Stomach smooth muscle (tissue), 2 donors: ENCODE measurements around the gene BICC1.

Experiments used
- H3K27ac ChIP-seq: one replicate; pipeline ENCODE4 v1.7.0; 2013; ENCODE audit warnings: mild to moderate bottlenecking, low read length, inconsistent platforms
- H3K27me3 ChIP-seq, 2 donors: one replicate each; pipeline ENCODE4 v1.7.0; 2013; ENCODE audit warnings: low read length in 2 of 2; ENCODE audit not compliant: insufficient read depth in 2 of 2, control insufficient read depth in 1 of 2
- H3K36me3 ChIP-seq, 2 donors: one replicate each; pipeline ENCODE4 v1.7.0; 2013; ENCODE audit warnings: low read length in 2 of 2; ENCODE audit not compliant: control insufficient read depth in 2 of 2, insufficient read depth in 2 of 2
- H3K4me1 ChIP-seq: one replicate; pipeline ENCODE4 v1.7.0; 2013; ENCODE audit warnings: low read length; ENCODE audit not compliant: control insufficient read depth, insufficient read depth
- H3K4me3 ChIP-seq, 2 donors: one replicate each; pipeline ENCODE4 v1.7.0; 2013; ENCODE audit warnings: low read length in 2 of 2
- H3K9ac ChIP-seq, 2 donors: one replicate each; pipeline ENCODE4 v1.7.0; 2013; ENCODE audit warnings: low read length in 2 of 2, mild to moderate bottlenecking in 1 of 2
- H3K9me3 ChIP-seq, 2 donors: one replicate each; pipeline ENCODE4 v1.7.0; 2013; ENCODE audit warnings: low read length in 2 of 2; ENCODE audit not compliant: control insufficient read depth in 2 of 2
- donor health status: healthy.
- donor health status: Pancreatic carcinoma.

BICC1 gene

DNA sequence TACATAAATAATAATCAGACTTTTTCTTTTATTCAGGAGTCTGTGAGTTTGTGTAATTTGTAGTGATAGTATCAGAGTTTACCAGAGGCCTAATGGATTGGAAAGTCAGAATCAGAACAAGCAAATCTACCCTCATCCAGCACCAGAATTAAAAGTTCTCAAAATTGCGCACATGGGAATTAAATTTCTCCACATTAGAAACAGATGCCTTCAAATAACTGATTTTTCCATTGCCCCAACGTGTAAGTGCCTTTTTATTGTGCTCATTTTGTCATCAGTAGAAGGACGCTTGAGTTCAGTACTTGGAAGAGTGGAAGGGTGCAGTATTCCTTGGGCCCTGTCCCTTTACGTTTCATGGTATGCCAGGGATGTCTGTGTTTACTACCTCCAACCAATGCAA lies 32.8 kb downstream of the BICC1 start:
- no peaks in the 10 kb centered on the region for H3K27me3 ChIP-seq
- H3K4me1 ChIP-seq = no peaks in the 10 kb centered on the region
- H3K9me3 ChIP-seq = no peaks in the 10 kb centered on the region
- H3K4me3 ChIP-seq = no peak overlapping the region
- no peaks in the 10 kb centered on the region for H3K36me3 ChIP-seq
- H3K27ac ChIP-seq = no peak overlapping the region
- no peak overlapping the region for H3K9ac ChIP-seq

DNA sequence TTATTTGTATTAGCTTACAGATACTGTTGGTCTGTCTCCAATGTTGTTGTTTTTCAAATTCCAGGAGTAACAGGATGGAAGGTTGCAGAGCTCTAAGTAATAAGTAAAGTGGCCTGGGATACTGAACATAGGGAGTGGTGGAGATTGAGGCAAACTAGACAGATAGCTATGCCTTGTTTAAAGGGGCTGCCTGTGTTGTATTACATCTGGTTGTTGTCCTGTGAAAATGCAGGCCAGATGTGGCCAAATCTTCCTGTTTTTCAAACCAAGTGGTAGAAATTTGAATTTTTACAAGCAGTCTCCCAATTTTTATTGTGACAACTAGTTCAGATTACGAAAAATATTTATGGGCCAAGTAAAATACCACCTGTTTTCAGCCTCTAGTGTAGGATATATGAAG lies 33.5 kb downstream of the BICC1 start:
- no peaks in the 10 kb centered on the region for H3K9me3 ChIP-seq
- H3K4me3 ChIP-seq = no peak overlapping the region
- no peak overlapping the region for H3K27ac ChIP-seq
- no peaks in the 10 kb centered on the region for H3K27me3 ChIP-seq
- no peaks in the 10 kb centered on the region for H3K4me1 ChIP-seq
- H3K36me3 ChIP-seq = no peaks in the 10 kb centered on the region
- H3K9ac ChIP-seq = no peak overlapping the region

DNA sequence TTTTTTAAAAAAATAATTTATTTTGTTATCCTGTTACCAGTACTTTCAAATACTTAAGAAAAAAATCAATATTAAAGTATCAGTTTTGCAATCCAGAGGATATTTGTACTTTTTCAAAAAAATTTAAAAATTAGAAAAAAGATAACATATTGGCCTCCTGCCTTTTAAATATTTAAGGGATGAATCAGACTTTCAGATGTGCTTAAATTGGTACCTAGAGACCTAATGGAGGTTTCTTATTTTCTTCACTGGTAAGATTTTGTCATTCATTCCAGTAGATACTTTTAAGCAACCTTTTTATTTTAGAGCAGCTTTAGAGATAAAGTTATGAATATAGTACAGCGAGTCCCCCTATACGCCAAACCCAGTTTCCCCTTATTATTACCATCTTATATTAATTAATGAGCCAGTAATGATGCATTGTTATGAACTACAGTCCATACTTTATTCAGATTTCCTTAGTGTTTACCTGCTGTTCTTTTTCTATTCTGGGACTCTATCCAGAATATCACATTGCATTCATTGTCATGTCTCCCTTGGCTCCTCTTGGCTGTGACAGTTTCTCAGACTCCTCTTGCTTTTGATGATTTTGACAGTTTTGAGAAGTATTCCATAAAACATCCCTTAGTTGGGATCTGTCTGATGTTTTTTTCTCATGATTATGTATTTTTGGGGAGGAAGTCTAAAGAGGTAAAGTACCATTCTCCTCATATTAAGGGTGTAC lies 34.2 kb downstream of the BICC1 start:
- Histone ChIP-seq H3K9ac (no peak overlapping the region), H3K27me3 (no peaks in the 10 kb centered on the region), H3K4me1 (no peaks in the 10 kb centered on the region), H3K36me3 (no peaks in the 10 kb centered on the region), H3K9me3 (no peaks in the 10 kb centered on the region), H3K27ac (no peak overlapping the region), H3K4me3 (no peak overlapping the region)

DNA sequence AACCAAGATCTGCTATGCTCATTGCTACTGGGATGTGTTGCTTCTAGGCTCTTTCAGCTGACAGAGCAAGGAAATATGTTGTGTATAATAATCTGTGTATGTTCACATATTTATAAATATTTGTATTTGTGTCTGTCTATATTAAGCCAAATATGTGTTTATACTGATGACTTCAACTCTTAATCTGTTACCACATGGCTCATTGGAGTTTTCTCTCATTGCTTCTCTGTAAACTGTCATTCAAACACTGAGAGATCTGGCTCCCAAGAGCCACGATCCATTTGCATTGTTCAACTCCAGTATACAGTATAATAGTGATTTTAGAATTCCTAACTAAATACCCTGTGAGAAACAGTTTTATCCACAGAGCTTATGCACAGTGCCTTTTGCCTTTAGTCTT lies 35.3 kb downstream of the BICC1 start:
- H3K27me3 ChIP-seq = no peaks in the 10 kb centered on the region
- no peak overlapping the region for H3K27ac ChIP-seq
- no peaks in the 10 kb centered on the region for H3K9me3 ChIP-seq
- H3K4me3 ChIP-seq = no peak overlapping the region
- H3K4me1 ChIP-seq = no peaks in the 10 kb centered on the region
- no peaks in the 10 kb centered on the region for H3K36me3 ChIP-seq
- no peak overlapping the region for H3K9ac ChIP-seq

DNA sequence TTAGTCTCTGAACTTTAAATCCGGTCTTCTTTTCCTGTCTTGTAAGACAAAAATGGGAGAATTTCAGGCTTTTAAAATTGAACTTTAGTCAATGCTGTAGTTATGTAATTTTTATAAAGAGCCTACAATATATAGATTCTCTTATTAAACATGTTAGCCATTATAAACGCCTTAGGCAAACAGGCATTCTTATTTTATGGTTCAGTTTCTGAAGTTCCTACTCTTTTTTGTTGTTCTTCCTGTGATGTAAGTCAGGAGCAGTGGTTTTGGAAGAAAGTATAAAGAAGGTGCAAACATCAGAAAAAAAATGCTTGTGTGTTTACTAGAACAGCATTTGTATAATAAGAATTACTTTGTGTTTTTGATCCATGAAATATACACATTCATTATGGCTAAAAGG lies 41.6 kb downstream of the BICC1 start:
- no peak overlapping the region for H3K27ac ChIP-seq

DNA sequence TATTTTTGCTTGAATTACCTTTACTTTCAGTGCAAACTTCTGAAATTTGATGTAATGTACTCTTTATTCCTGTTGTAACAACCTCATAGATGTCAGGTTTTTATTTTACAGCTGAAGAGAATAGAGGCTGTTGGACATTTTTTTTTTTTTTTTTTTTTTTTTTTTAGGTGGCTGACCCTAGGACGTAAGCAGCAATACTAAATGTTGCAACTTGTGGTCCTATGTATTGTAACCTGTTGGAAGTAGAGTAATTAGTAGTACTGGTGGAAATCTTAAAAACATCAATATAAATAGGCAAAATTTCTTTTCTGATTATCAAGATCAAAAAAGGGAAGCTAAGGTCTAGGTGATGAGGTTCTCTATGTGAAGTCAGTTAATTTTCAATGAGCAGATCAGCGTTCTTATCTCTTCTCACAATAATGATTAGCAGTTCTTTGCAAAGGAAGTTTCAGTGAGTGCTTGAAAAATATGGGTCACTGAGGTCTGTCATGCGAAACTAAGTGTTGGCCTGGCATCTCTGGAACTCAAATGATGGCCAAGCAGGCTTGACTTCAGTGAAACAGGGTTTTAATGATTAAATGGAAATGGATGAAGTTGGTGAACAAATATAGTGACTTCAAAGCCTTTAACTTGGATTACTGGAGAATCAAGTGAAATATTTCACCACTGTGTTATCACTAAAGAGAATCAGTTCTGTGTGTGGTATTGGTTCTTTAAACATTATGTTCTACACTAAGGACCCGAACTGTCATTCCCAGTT lies 42.7 kb downstream of the BICC1 start:
- no peaks in the 10 kb centered on the region for H3K36me3 ChIP-seq
- no peak overlapping the region for H3K27ac ChIP-seq

More for the DNA sequence above, 41.6 kb downstream of the BICC1 start:
- Histone ChIP-seq H3K36me3 (no peaks in the 10 kb centered on the region), H3K9me3 (peaks cover 4 to 5% of the 10 kb centered on the region in 2 donors), H3K4me1 (no peaks in the 10 kb centered on the region), H3K27me3 (no peaks in the 10 kb centered on the region), H3K4me3 (no peak overlapping the region), H3K9ac (no peak overlapping the region)

DNA sequence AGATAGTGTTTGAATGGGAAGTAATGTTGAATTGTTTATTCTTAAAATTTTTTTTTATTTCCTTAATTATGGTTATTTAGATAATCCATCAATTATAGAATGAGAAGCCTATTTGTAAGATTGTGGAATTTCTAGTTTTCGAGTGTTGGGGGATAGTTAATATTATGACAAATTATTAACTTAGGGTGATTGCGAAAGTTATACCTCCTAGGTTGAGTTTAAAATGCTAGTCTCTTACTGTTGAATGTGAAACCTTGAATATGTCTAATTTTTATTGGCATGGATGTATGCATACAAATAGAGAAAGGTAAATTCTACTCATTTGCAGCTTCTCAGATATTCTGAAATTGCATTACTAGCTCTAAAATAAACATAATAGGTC lies 43.2 kb downstream of the BICC1 start:
- Histone ChIP-seq H3K4me1 (no peaks in the 10 kb centered on the region), H3K4me3 (no peak overlapping the region), H3K36me3 (no peaks in the 10 kb centered on the region), H3K9ac (no peak overlapping the region), H3K27ac (no peak overlapping the region), H3K9me3 (peaks cover 4 to 5% of the 10 kb centered on the region in 2 donors), H3K27me3 (no peaks in the 10 kb centered on the region)

More for the DNA sequence above, 42.7 kb downstream of the BICC1 start:
- Histone ChIP-seq H3K27me3 (no peaks in the 10 kb centered on the region), H3K4me1 (no peaks in the 10 kb centered on the region), H3K9ac (no peak overlapping the region), H3K4me3 (no peak overlapping the region), H3K9me3 (peaks cover 4 to 5% of the 10 kb centered on the region in 2 donors)

DNA sequence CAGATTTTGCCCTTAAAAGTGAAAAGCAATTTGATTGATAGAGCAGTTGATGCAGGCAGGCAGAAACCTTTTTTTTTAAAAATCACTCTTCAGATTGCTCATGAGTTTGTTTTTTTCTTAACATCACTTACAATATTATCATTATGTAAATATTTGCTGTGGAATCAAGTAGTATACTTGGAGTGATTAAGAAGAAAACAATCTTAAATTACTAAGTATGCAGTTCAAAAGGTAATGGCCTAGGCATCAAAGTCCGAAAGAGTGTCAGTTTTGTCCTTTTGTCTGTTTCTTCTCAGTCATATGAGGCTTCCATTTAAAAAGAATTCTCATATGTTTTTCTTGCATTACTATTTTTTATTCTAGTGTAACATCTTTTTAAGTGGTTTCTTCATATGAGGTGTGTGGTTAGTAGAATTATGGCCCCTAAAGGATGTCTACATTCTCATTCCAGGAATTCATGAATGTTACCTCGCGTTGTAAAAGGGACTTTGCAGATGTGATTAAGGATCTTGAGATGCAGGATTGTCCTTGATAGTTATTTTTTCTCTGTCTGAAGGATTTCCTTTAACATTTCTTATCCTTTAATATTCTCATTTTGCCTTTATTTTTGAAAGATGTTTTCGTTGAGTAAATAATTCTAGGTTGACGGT lies 44.0 kb downstream of the BICC1 start:
- no peaks in the 10 kb centered on the region for H3K4me1 ChIP-seq
- H3K9me3 ChIP-seq = peaks cover 4 to 8% of the 10 kb centered on the region in 2 donors
- H3K4me3 ChIP-seq = no peak overlapping the region
- no peaks in the 10 kb centered on the region for H3K27me3 ChIP-seq
- no peak overlapping the region for H3K27ac ChIP-seq
- no peak overlapping the region for H3K9ac ChIP-seq
- H3K36me3 ChIP-seq = no peaks in the 10 kb centered on the region

DNA sequence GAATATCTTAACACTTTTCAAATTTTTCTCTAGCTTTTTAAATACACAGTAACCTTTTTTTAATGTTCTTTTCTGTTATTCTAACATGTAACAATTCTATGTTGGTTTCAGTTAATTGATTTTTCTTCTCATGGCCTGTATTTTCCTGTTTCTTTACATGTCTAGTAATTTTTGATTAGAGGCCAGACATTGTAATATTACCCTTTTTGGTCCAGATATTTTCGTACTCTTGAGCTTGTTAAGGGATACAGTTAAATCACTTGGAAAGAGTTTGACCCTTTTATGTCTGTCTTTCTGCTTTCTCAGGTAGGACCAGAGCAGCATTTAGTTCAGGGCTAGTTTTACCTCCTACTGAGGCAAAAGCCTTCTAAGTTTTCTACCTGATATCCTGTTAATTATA lies 45.0 kb downstream of the BICC1 start:
- Histone ChIP-seq H3K9me3 (peaks cover 6 to 8% of the 10 kb centered on the region in 2 donors), H3K27me3 (no peaks in the 10 kb centered on the region), H3K4me1 (no peaks in the 10 kb centered on the region), H3K4me3 (no peak overlapping the region), H3K9ac (no peak overlapping the region), H3K27ac (no peak overlapping the region), H3K36me3 (no peaks in the 10 kb centered on the region)

DNA sequence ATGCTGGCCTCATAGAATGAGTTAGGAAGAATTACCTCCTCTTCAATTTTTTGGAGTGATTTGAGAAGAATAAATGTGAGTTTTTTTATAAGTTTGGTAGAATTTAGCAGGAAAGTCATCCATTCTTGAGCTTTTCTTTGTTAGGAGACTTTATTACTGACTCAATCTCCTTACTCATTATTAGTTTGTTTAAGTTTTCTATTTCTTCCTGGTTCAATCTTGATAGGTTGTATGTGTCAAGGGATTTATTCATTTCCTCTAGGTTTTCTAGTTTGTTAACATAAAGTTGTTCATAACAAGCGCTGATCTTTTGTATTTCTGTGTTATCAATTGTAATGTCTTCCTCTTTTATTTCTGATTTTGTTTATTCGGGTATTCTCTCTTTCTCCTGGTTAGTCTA lies 47.4 kb downstream of the BICC1 start:
- Histone ChIP-seq H3K27ac (no peak overlapping the region), H3K36me3 (no peaks in the 10 kb centered on the region), H3K9me3 (peaks cover 6 to 13% of the 10 kb centered on the region in 2 donors), H3K4me3 (no peak overlapping the region), H3K9ac (no peak overlapping the region), H3K27me3 (no peaks in the 10 kb centered on the region), H3K4me1 (no peaks in the 10 kb centered on the region)
